Left lobe of liver (tissue), 2 donors: ENCODE data around the gene OR8G1. TPM values are rescaled to one million over a fixed set of nuclear protein-coding genes. Genes with fewer than 3 reads are reported as not detected.
"Not testable (repeated sequence)": the region's sequence is repeated elsewhere in the genome, so short reads cannot be mapped to it uniquely, and the experiment has no call there.

ENCODE experiments used
- ATAC-seq: fragments of 200-7000 bp; cut with Tn5 transposase; one replicate; pipeline ENCODE4 v1.9.1; 2020; ENCODE audit warnings: mild to moderate bottlenecking, moderate library complexity
- DNase-seq: peaks from one replicate; pipeline ENCODE4 v3.0.0-alpha.2; 2020; ENCODE audit warnings: low spot score
- total RNA-seq: library from RNA; stranded (reverse); gene quantifications from one replicate; pipeline ENCODE4 v1.2.1, GENCODE V29; 2021
- donor health status: DM: no; HTN: no; CAD: no; lungs with moderate emphysema.
- donor health status: DM: no; HTN: yes; CAD: no.

The OR8G1 gene
- not detected for total RNA-seq

GRCh38 chr11:124240621-124241397, at the start of gene OR8G1:
Gene OR8G1 (plus strand): TSS chr11:124241095. CDS start chr11:124249676, 8,581 bp downstream.
- ATAC-seq (no peak), DNase-seq (no peak)

GRCh38 chr11:124193221-124194010, 47.5 kb upstream of the OR8G1 start:
- DNase-seq (no peak), ATAC-seq (no peak)

- ATAC-seq (no peak), DNase-seq (no peak)
These were observed 46.4 kb upstream of the OR8G1 start for GRCh38 chr11:124194293-124195188.

- DNase-seq (no peak), ATAC-seq (peak; percentile 81)
These were observed 45.6 kb upstream of the OR8G1 start for GRCh38 chr11:124195189-124195734.

- DNase-seq (no peak), ATAC-seq (no peak)
These were observed 42.9 kb upstream of the OR8G1 start for GRCh38 chr11:124197999-124198398.

GRCh38 chr11:124198897-124199296, 42.0 kb upstream of the OR8G1 start:
- DNase-seq (no peak), ATAC-seq (no peak)

GRCh38 chr11:124199702-124200101, 41.2 kb upstream of the OR8G1 start:
- DNase-seq (no peak), ATAC-seq (no peak)

GRCh38 chr11:124200671-124201070, 40.2 kb upstream of the OR8G1 start:
- ATAC-seq = no peak

GRCh38 chr11:124202951-124203350, 37.9 kb upstream of the OR8G1 start:
- ATAC-seq = no peak
- DNase-seq = no peak

More at GRCh38 chr11:124200671-124201070, 40.2 kb upstream of the OR8G1 start:
- no peak for DNase-seq

- no peak for ATAC-seq
- no peak for DNase-seq
These were observed 36.9 kb upstream of the OR8G1 start for GRCh38 chr11:124204008-124204407.

GRCh38 chr11:124207102-124207792, 33.6 kb upstream of the OR8G1 start:
- ATAC-seq (no peak), DNase-seq (no peak)

GRCh38 chr11:124209824-124210357, 31.0 kb upstream of the OR8G1 start:
- ATAC-seq (no peak), DNase-seq (no peak)

- ATAC-seq (no peak), DNase-seq (no peak)
These were observed 30.5 kb upstream of the OR8G1 start for GRCh38 chr11:124210421-124210820.

GRCh38 chr11:124211321-124211720, 29.6 kb upstream of the OR8G1 start:
- ATAC-seq = no peak

GRCh38 chr11:124214027-124214426, 26.9 kb upstream of the OR8G1 start:
- ATAC-seq = no peak
- DNase-seq = no peak

More at GRCh38 chr11:124211321-124211720, 29.6 kb upstream of the OR8G1 start:
- DNase-seq = no peak

GRCh38 chr11:124219126-124219525, 21.8 kb upstream of the OR8G1 start:
- ATAC-seq = no peak

GRCh38 chr11:124222407-124222806, 18.5 kb upstream of the OR8G1 start:
- DNase-seq = no peak

More at GRCh38 chr11:124219126-124219525, 21.8 kb upstream of the OR8G1 start:
- no peak for DNase-seq

GRCh38 chr11:124224618-124225423, 16.1 kb upstream of the OR8G1 start:
- ATAC-seq, DNase-seq: not testable (repeated sequence)

More at GRCh38 chr11:124222407-124222806, 18.5 kb upstream of the OR8G1 start:
- ATAC-seq = no peak

- DNase-seq (no peak), ATAC-seq (no peak)
These were observed 15.4 kb upstream of the OR8G1 start for GRCh38 chr11:124225471-124225870.
